IPS DF 4.7 (cell line): Measurements from ENCODE around the gene EXOSC2.

ENCODE experiments used
- DNase-seq: peaks from one replicate; pipeline ENCODE4 v3.0.0-alpha.2; 2013; ENCODE audit warnings: low spot score; ENCODE audit errors: extremely low read depth

Gene EXOSC2

DNA sequence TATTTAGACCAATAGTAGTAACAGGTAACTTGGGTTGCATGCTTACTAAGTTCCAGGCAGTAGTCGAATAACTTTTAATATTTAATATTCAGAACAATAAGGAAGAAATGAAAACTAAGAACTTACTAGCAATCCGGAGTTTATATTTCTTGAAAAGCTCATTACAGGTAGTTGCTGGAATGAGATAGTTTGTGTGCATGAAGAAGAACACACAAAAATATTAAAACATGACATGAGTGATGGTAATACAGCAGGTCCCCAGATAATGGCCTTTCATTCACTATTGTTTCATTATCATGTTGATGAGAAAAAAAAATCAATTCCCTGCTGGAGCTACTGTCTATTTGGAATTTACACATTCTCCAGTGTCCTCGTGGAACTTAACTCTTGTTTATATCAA, 44.7 kb downstream of the EXOSC2 start:
- DNase-seq, result no peak

DNA sequence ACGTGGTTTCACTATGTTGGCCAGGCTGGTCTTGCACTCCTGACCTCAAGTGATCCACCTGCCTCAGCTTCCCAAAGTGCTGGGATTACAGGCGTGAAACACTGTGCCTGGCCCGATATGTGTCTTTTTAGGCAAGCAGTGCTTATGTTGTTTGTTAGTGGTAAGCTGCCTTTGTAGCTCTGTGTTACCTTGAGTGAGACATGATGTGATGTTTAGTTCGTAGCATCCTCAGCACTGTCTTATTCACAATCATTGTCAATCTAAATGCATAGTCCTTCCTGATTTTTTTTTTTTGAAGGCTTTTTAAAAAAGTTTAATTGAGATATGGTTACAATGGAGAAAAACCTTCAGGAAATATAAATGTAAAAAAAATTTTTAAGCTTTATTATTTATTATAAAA, 45.5 kb downstream of the EXOSC2 start:
- DNase-seq, result no peak

DNA sequence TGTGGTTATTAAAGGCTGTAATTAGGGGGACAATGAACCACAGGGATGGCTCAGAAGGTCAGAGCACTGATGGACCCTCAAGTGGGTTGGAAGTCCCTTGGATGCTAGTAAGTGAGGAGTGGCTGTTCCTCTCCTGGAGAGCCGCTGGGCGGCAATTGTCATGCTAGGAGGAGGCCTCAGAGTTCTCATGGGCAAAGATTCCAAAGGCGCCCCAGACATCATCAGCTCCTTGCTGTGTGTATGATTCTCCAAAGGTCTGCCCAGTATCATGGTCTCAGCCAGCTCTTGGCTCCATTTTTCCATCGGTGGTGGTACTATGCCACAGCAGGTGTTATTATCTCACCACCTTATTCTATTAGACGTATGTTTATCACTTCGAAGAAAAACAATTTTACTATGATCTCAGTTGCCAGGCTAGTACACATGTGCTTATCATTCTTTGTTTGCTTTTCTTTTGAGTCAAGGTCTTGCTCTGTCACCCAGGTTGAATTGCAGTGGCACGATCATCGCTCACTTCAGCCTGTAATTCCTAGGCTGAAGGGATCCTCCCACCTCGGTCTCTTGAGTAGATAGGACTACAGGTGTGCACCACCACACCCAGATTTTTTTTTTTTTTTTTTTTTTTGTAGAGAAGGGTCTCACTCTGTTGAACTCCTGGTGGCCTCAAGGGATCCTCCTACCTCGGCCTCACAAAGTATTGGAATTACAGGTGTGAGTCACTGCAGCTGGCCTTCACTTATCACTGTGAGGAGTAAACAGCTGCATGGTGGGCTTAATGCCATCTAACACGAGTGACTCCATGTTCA, 46.8 kb downstream of the EXOSC2 start:
- DNase-seq, result no peak

DNA sequence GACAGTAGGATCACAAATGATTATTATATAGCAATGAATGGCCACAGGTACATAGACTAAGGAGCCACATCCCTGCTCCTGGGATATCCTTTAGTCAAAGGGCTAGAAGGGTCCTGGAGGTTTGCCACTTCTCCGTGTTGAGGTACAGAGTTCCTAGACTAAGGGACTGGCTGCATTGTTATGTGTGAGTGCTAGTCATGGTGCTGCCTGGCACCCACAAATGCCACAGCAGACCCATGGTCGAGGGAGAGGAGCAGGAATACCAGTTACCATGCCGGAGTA, 47.4 kb downstream of the EXOSC2 start:
- no peak for DNase-seq

DNA sequence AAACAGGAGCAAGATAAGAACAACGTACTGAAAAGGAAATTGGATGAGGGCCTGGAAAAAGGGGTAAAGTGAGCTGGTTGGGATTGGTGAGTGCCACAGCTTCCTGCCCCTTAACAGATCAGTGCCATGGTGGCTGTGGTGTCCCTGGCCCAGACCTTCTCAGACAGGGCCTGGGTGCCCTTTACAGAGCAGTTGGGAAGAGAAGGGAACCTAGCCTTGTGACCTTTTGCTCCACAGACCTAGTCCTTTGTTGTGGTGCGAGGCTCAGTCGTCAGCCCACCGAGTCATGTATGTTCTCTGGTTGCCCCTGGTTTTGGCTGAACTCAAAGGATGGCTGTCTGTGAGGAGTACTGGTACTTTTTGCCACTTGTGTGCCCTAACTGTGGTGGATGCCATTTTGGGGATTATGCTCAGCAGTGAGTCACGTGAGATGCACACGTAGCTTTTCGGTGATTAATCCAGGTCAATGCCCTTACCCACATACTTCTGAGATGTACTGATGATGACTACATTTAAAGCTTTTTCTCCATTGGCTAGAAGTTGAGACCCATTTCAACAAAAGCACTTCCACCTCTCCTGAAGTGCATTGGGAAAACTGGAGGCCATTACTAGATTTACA, 48.4 kb downstream of the EXOSC2 start:
- no peak for DNase-seq

DNA sequence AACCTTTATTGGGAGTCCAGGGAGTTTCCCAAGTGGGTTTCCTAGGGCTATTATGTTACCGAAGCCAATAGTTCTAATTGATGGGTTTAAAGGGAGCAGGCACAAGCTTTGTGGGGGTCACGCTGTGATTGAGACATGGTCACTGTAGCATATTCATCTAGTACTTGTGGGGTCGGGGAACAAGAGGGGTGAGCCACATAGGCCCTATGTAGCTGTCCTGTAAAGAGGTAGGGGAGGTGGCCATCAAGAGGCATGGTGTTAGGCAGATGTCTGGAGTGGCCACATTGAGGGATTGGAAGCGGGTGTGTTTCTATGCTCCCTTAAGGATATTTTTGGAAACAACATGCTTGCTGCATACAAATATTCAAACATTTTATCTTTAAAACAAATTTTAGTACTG, 50.1 kb downstream of the EXOSC2 start:
- no peak for DNase-seq

DNA sequence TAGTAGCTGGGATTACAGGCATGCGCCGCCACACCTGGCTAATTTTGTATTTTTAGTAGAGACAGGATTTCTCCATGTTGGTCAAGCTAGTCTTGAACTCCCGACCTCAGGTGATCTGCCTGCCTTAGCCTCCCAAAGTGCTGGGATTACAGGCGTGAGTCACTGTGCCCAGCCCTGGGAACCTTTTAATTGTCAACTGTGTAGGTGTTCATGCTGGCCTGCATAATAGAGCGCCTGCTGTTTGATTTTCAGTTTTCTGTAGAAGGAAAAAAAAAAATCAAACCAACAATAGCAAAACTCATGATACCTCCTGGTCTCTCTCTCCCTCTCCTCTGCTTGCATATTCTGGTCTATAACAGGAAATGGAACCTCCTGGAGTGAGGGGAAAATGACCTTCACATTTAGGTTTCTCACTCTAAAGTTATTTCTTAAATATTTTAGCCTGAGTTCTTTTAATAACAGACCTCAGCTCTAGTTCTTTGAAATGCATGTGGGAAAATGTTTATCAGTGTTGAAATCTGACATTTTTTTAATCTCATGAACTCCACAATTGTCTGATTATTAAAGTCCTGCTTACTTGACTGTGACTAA, 51.7 kb downstream of the EXOSC2 start:
- DNase-seq, result no peak

DNA sequence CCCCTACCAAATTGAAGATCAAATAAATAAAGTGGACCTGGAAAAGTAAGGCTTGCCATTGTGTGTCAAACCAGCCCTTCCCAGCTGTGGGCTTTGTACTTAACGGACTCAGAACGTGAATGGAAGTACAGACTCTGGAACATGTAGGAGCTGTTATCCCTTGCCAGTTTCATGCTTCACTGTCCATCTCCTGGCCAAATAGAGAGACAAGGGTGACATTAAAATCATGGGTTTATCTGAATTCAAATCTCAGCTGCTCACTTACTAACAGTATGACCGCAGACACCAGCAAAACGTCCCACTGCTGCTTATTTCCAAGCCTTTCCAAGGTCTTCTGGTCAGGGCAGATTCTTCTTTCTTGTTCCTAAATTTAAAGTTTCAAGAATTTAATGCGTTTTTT, 52.2 kb downstream of the EXOSC2 start:
- no peak for DNase-seq

DNA sequence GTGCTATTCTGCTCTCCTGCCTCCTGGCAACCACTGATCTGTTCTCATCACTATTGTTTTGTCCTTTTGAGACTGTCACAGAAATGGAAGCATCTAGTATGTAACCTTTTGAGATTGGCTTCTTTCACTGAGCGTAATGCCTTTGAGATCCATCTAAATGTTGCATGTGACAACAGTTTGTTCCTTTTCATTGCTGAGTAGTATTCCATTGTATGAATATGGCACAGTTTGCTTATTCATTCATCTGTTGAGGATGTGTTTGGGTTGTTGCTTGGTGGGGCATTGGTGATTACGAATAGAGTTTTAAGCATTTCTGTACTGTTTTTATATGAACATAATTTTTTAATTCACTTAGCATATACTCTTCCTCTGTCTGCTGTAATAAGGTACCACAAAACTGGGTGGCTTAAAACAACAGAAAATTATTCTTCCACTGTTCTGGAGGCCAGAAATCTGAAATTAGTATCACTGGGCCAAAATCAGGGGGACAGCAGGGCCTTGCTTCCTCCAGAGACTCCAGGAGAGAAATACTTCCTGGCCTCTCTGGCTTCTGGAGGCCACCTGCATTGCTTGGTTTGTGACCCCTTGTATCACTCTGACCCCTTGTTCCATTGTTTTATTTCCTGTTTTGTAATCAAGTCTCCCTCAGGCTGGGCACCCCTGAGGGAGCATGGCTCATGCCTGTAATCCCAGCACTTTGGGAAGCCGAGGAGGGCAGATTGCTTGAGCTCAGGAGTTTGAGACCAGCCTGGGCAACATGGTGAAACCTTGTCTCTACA, 53.0 kb downstream of the EXOSC2 start:
- DNase-seq, result no peak

DNA sequence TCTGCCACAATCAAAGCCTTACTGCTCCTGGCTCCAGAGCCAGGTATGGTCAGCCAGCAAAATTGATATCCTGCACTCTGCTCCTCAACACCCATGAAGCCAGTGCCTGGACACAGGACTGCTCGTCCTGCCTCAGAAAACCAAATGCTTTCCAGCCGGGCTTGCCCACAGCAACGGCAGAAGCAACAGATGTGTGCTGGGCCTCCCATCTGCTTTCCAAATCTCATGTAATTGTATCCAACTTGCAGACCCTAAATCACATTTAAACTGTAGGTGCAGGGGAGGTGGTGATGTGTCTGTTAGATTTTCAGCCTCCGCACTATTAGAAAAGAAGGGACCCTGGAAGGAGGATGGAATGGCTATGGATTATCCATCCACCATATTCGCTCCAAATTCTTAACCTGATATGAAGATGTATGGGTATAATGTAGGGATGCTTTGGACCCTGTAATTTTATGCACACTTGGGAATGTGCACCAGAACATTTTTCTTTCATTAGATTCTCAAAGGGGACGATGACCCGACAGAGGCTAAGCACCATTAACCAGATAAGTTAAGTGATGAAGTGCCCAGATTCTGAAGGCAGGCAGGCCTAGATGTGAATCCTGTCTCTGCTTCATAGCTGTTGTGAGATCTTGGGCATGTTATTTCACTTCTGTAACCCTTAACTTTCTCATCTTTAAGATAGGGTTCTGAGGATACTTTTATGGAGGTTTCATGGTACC, 58.2 kb downstream of the EXOSC2 start:
- DNase-seq, result no peak
